ACC112 (cell line): ENCODE results near the gene ZBTB22.
"Not testable (repeated sequence)": the region's sequence is repeated elsewhere in the genome, so short reads cannot be mapped to it uniquely, and the experiment has no call there.

Source experiments
- H2AFZ ChIP-seq: fragments of 200-600 bp; sonication (generic); one replicate; pipeline ENCODE4 v1.6.0; 2017; ENCODE audit warnings: antibody characterized with exemption, low read length; ENCODE audit not compliant: unreplicated experiment
- H3K27ac ChIP-seq: fragments of 200-600 bp; sonication (generic); 2 replicates; pipeline ENCODE4 v1.5.1; 2014; ENCODE audit warnings: low read depth, mild to moderate bottlenecking, antibody characterized with exemption, low read length, moderate library complexity
- H3K27me3 ChIP-seq: fragments of 200-600 bp; sonication (generic); 2 replicates; pipeline ENCODE4 v1.6.1; 2014; ENCODE audit warnings: mild to moderate bottlenecking, antibody characterized with exemption, low read length, moderate library complexity, mixed read lengths; ENCODE audit not compliant: insufficient read depth
- H3K36me3 ChIP-seq: fragments of 200-600 bp; sonication (generic); 2 replicates; pipeline ENCODE4 v1.6.1; 2016; ENCODE audit warnings: mild to moderate bottlenecking, antibody characterized with exemption, low read length, moderate library complexity, mixed read lengths; ENCODE audit not compliant: insufficient read depth
- H3K4me1 ChIP-seq: fragments of 200-600 bp; sonication (generic); one replicate; pipeline ENCODE4 v1.6.1; 2016; ENCODE audit warnings: low read length, mixed read lengths; ENCODE audit not compliant: insufficient read depth, unreplicated experiment, control insufficient read depth
- H3K4me3 ChIP-seq: fragments of 200-600 bp; sonication (generic); 2 replicates; pipeline ENCODE4 v1.5.1; 2014; ENCODE audit warnings: mild to moderate bottlenecking, low read depth, low read length
- H3K79me2 ChIP-seq: fragments of 200-600 bp; sonication (generic); one replicate; pipeline ENCODE4 v1.6.0; 2016; ENCODE audit warnings: low read length; ENCODE audit not compliant: control insufficient read depth, unreplicated experiment, insufficient read depth

ZBTB22 gene

GRCh38 chr6:33346972-33347371 lies 29.4 kb upstream of the ZBTB22 start:
- H3K27me3 ChIP-seq, H3K79me2 ChIP-seq, H3K36me3 ChIP-seq, H2AFZ ChIP-seq, H3K27ac ChIP-seq, H3K4me1 ChIP-seq, H3K4me3 ChIP-seq: not testable (repeated sequence)

DNA sequence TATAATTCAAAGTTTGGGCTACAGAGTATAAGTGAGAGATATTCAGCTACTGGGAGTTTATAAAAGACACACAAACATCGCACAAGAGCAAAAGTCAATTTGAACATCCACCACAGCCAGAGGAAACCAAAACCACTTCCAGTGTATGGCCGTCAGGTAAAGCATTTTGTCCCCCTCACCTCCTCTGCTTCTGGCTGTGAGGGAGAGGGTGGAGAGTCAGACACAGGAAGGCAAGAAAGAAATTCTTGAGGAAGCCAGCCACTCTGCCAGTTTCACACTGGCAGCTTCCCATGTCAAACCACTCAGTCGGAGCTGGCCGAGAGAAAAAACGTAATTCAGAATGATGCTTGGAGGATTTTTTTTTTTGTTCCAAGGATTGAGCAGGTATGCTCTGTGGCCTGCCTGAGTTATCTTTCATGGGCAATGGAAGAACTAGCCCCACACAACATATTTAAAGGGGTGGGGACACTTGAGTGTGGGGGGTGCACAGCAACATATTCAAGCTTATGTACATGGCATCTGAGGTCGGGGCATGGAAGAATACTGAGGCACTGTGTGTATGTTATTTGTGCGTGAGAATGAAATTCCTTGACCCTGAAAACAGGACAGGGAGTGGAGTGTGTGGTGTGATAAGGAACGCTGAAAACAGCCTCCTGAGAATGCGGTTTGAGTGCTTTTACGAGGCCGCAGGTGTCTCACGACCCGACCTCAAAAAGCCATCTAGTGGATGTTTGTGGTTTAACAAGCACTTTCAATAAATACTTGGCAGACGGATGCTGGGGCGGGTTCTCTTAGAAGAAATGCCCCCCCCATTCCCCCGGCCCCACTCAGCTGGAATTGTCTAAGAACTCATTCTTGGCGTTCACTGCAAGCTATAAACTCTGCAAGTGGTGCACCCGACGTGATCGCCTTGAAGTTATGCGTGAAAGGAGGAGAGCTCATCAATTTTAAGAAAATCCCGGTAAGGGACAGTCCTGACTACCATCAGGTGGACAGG lies 27.5 kb upstream of the ZBTB22 start:
- Histone ChIP-seq H3K4me1 (no peaks in the 10 kb centered on the region), H3K4me3 (no peak overlapping the region)

DNA sequence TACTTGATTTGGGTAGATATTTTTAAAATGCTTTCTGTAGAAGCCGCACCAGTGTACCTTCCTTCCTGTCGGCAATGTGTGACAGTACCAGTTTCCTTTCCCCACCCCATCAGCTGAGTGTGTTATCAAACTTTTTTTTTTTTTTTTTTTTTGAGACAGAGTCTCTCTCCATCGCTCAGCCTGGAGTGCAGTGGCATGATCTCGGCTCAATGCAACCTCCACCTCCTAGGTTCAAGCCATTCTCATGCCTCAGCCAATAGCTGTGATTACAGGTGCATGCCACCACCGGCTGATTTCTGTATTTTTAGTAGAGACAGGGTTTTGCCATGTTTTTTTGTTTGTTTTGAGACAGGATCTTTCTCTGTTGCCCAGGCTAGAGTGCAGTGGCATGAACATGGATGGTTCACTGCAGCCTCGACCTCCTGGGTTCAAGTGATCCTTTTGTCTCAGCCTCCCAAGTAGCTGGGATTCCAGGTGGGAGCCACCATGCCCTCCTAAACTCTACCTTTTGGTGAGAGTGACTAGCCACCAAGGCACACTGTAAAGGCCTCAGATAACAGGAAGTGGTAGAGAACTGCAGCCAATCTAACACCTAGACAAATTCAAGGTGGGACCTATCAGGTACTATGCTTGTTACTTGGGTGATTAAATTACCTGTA lies 26.5 kb upstream of the ZBTB22 start:
- H3K27ac ChIP-seq = no peak overlapping the region
- no peak overlapping the region for H3K4me3 ChIP-seq
- no peak overlapping the region for H2AFZ ChIP-seq
- no peaks in the 10 kb centered on the region for H3K27me3 ChIP-seq
- H3K79me2 ChIP-seq = no peaks in the 10 kb centered on the region
- H3K36me3 ChIP-seq = no peaks in the 10 kb centered on the region
- no peaks in the 10 kb centered on the region for H3K4me1 ChIP-seq

More for the DNA sequence above, 27.5 kb upstream of the ZBTB22 start:
- Histone ChIP-seq H3K36me3 (no peaks in the 10 kb centered on the region), H3K27ac (no peak overlapping the region), H2AFZ (no peak overlapping the region), H3K27me3 (no peaks in the 10 kb centered on the region), H3K79me2 (no peaks in the 10 kb centered on the region)

- H3K27ac ChIP-seq, H3K4me1 ChIP-seq, H2AFZ ChIP-seq, H3K79me2 ChIP-seq, H3K36me3 ChIP-seq, H3K4me3 ChIP-seq, H3K27me3 ChIP-seq: not testable (repeated sequence)
Observed at GRCh38 chr6:33343606-33343952, 26.0 kb upstream of the ZBTB22 start.

GRCh38 chr6:33339193-33339592 lies 21.6 kb upstream of the ZBTB22 start:
- Histone ChIP-seq H2AFZ (no peak overlapping the region), H3K4me3 (no peak overlapping the region), H3K27ac (no peak overlapping the region), H3K36me3 (no peaks in the 10 kb centered on the region), H3K79me2 (no peaks in the 10 kb centered on the region), H3K27me3 (no peaks in the 10 kb centered on the region), H3K4me1 (no peaks in the 10 kb centered on the region)

- Histone ChIP-seq H3K4me1 (no peaks in the 10 kb centered on the region), H3K36me3 (no peaks in the 10 kb centered on the region), H2AFZ (no peak overlapping the region), H3K4me3 (no peak overlapping the region), H3K27ac (no peak overlapping the region), H3K27me3 (no peaks in the 10 kb centered on the region), H3K79me2 (no peaks in the 10 kb centered on the region)
Observed at GRCh38 chr6:33336495-33336894, 19.0 kb upstream of the ZBTB22 start.

GRCh38 chr6:33335916-33336315 lies 18.4 kb upstream of the ZBTB22 start:
- Histone ChIP-seq H3K4me1 (no peaks in the 10 kb centered on the region), H3K79me2 (no peaks in the 10 kb centered on the region), H2AFZ (no peak overlapping the region), H3K36me3 (no peaks in the 10 kb centered on the region), H3K27me3 (no peaks in the 10 kb centered on the region), H3K4me3 (no peak overlapping the region), H3K27ac (no peak overlapping the region)

DNA sequence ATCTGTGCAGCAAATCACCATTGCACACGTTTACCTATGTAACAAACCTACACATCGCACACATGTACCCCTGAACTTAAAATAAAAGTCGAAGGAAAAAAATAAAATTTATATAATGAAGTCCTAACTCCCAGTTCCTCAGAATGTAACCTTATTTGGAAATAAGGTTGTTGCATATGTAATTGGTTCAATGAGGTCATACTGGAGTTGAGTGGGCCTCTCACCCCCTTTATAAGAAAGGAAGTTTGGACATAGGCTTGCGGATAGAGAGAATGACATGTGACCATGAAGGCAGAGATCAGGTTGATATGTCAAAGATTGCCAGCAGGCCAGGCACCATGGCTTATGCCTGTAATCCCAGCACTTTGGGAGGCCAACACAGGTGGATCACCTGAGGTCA lies 16.1 kb upstream of the ZBTB22 start:
- no peaks in the 10 kb centered on the region for H3K79me2 ChIP-seq
- no peaks in the 10 kb centered on the region for H3K36me3 ChIP-seq
- H3K27ac ChIP-seq = no peak overlapping the region
- H3K4me1 ChIP-seq = no peaks in the 10 kb centered on the region
- H2AFZ ChIP-seq = no peak overlapping the region
- no peaks in the 10 kb centered on the region for H3K27me3 ChIP-seq
- no peak overlapping the region for H3K4me3 ChIP-seq

GRCh38 chr6:33330736-33331135 lies 13.2 kb upstream of the ZBTB22 start:
- H3K79me2 ChIP-seq = no peaks in the 10 kb centered on the region
- H2AFZ ChIP-seq = no peak overlapping the region
- no peak overlapping the region for H3K27ac ChIP-seq
- no peaks in the 10 kb centered on the region for H3K4me1 ChIP-seq
- no peaks in the 10 kb centered on the region for H3K27me3 ChIP-seq
- H3K4me3 ChIP-seq = no peak overlapping the region
- H3K36me3 ChIP-seq = no peaks in the 10 kb centered on the region

GRCh38 chr6:33329058-33329457 lies 11.5 kb upstream of the ZBTB22 start:
- H3K27me3 ChIP-seq = no peaks in the 10 kb centered on the region
- H3K4me1 ChIP-seq = no peaks in the 10 kb centered on the region
- H3K36me3 ChIP-seq = no peaks in the 10 kb centered on the region
- no peak overlapping the region for H2AFZ ChIP-seq
- no peaks in the 10 kb centered on the region for H3K79me2 ChIP-seq
- H3K27ac ChIP-seq = no peak overlapping the region
- H3K4me3 ChIP-seq = no peak overlapping the region

DNA sequence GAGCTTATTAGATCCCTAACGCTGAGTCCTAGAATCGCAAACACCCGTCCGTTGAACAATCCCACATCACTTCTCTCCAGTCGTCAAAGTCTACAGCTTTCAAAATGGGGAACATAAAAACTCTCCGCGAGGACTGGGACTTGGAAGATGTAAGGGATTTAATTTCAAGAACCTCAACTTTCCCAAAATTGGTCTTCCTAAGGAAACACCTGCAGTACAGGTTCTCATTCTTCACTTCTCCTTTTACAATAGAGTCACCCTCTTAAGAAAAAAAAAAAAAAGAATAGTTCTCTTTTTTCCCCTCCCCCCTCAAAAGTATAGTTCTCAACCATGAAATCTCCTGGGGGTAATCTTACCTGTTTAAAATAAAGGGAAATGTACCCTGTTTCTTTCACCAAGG lies 6.6 kb upstream of the ZBTB22 start:
- Histone ChIP-seq H3K27ac (no peak overlapping the region), H3K4me3 (peak overlapping the region; percentile 95), H3K4me1 (peaks cover 25% of the 10 kb centered on the region), H3K36me3 (peaks cover 10% of the 10 kb centered on the region; the same call in 1 of the 2 replicates), H3K79me2 (peaks cover 28% of the 10 kb centered on the region), H2AFZ (peak overlapping the region; percentile 78), H3K27me3 (no peaks in the 10 kb centered on the region)
